ENCODE measurements around the gene RNF123. TPM values are rescaled to one million over a fixed set of nuclear protein-coding genes. Genes with fewer than 3 reads are reported as not detected.

RNF123 gene
- total RNA-seq, 4 donors from 2014 or later = 14.7 to 23.7 (median 19.7) TPM

GRCh38 chr3:49699281-49699979 is 10.1 kb downstream of the RNF123 start:
- no peak for TF ChIP-seq CTCF (IDR thresholded peaks at IDR 0.05; ENCODE audit: low read depth)

- no peak for TF ChIP-seq CTCF (IDR thresholded peaks at IDR 0.05; ENCODE audit: low read depth)
These were observed 10.7 kb downstream of the RNF123 start for GRCh38 chr3:49700014-49700413.

- TF ChIP-seq CTCF (IDR thresholded peaks at IDR 0.05; ENCODE audit: low read depth) = no peak
These were observed 11.2 kb downstream of the RNF123 start for GRCh38 chr3:49700453-49701128.

GRCh38 chr3:49701388-49702077 is 12.2 kb downstream of the RNF123 start:
- TF ChIP-seq CTCF (IDR thresholded peaks at IDR 0.05; ENCODE audit: low read depth) = no peak

GRCh38 chr3:49702672-49703071 is 13.3 kb downstream of the RNF123 start:
- no peak for TF ChIP-seq CTCF (IDR thresholded peaks at IDR 0.05; ENCODE audit: low read depth)

- TF ChIP-seq CTCF (IDR thresholded peaks at IDR 0.05; ENCODE audit: low read depth) = no peak
These were observed 14.1 kb downstream of the RNF123 start for GRCh38 chr3:49703443-49703927.

- no peak for TF ChIP-seq CTCF (IDR thresholded peaks at IDR 0.05; ENCODE audit: low read depth)
These were observed 14.6 kb downstream of the RNF123 start for GRCh38 chr3:49703956-49704355.
